Erythroblast (primary cell): Measurements from ENCODE around the gene COG5.
"Not testable (repeated sequence)": the region's sequence is repeated elsewhere in the genome, so short reads cannot be mapped to it uniquely, and the experiment has no call there.

ENCODE experiments used
- GATA1 ChIP-seq: IDR thresholded peaks from 2 replicates; pipeline ENCODE4 v1.6.1; 2011; ENCODE audit warnings: low read depth, mild to moderate bottlenecking, control low read depth, low read length, moderate library complexity
- POLR2A ChIP-seq: IDR thresholded peaks from 2 replicates; pipeline ENCODE4 v1.6.1; 2011; ENCODE audit warnings: mild to moderate bottlenecking, low read length

- TF ChIP-seq POLR2A, GATA1: not testable (repeated sequence)
Observed at GRCh38 chr7:107246836-107247235, 316.9 kb downstream of the COG5 start.
